ENCODE measurements around the gene NUP153. TPM values are rescaled to one million over a fixed set of nuclear protein-coding genes. Genes with fewer than 3 reads are reported as not detected.

Gene NUP153
- polyA plus RNA-seq, 1 donor from 2014 or later = 20.6 TPM

DNA sequence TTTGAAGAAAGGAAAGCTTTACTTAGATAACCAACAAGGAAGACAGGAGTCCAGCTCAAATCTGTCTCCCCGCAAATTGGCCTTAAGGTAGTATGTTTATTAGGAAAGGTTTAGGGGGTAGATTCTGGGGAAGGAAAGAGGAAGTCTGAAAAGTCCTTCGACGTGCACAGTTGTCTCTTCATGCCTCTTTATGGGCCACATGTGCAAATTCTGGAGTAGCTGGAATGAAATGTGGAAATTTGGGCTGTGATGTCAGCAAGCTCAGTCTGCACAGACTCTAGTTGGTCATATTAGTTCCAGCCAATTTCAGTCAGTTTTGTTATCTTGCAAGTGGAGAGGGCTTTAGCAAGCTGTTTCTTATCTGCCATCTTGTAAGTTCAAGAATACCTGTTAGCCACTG, 50.1 kb downstream of the NUP153 start:
- Histone ChIP-seq H3F3A (ENCODE audit: insufficient read depth, low read length, poor library complexity, severe bottlenecking) (no peaks in the 10 kb centered on the region), H3K27me3 (ENCODE audit: insufficient read depth, low read depth, low read length) (no peaks in the 10 kb centered on the region), H2AFZ (ENCODE audit: low read depth, low read length) (no peak overlapping the region), H3K27ac (ENCODE audit: low read length) (no peak overlapping the region), H4K20me1 (ENCODE audit: insufficient read depth) (no peaks in the 10 kb centered on the region), H3K4me2 (ENCODE audit: low read length) (no peak overlapping the region), H3K9me3 (ENCODE audit: low read length) (no peaks in the 10 kb centered on the region), H3K79me2 (replicated peaks; ENCODE audit: insufficient read depth, low read length) (no peaks in the 10 kb centered on the region), H3K9me2 (ENCODE audit: insufficient read depth, low read length) (no peaks in the 10 kb centered on the region), H3K9ac (ENCODE audit: low read length) (no peak overlapping the region), H3K4me3 (ENCODE audit: low read length) (no peak overlapping the region), H3K36me3 (ENCODE audit: insufficient read depth, low read length) (no peaks in the 10 kb centered on the region)
- TF ChIP-seq RAD21 (conservative IDR thresholded peaks at IDR 0.05) (no peak), CTCF (IDR thresholded peaks at IDR 0.05; ENCODE audit: poor library complexity, severe bottlenecking) (no peak), EP300 (conservative IDR thresholded peaks at IDR 0.05; ENCODE audit: poor library complexity, severe bottlenecking) (no peak)

GRCh38 chr6:17656092-17656491, 50.6 kb downstream of the NUP153 start:
- Histone ChIP-seq H3K36me3 (ENCODE audit: insufficient read depth, low read length) (no peaks in the 10 kb centered on the region), H3F3A (ENCODE audit: insufficient read depth, low read length, poor library complexity, severe bottlenecking) (no peaks in the 10 kb centered on the region), H3K79me2 (replicated peaks; ENCODE audit: insufficient read depth, low read length) (no peaks in the 10 kb centered on the region), H3K4me2 (ENCODE audit: low read length) (no peak overlapping the region), H4K20me1 (ENCODE audit: insufficient read depth) (no peaks in the 10 kb centered on the region), H3K27ac (ENCODE audit: low read length) (no peak overlapping the region), H3K9me2 (ENCODE audit: insufficient read depth, low read length) (no peaks in the 10 kb centered on the region), H3K9me3 (ENCODE audit: low read length) (no peaks in the 10 kb centered on the region), H3K27me3 (ENCODE audit: insufficient read depth, low read depth, low read length) (no peaks in the 10 kb centered on the region), H3K9ac (ENCODE audit: low read length) (no peak overlapping the region), H2AFZ (ENCODE audit: low read depth, low read length) (no peak overlapping the region), H3K4me3 (ENCODE audit: low read length) (no peak overlapping the region)
- TF ChIP-seq RAD21 (conservative IDR thresholded peaks at IDR 0.05) (no peak), CTCF (IDR thresholded peaks at IDR 0.05; ENCODE audit: poor library complexity, severe bottlenecking) (no peak), EP300 (conservative IDR thresholded peaks at IDR 0.05; ENCODE audit: poor library complexity, severe bottlenecking) (no peak), POLR2AphosphoS5 (IDR thresholded peaks at IDR 0.05) (no peak), MXI1 (conservative IDR thresholded peaks at IDR 0.05; ENCODE audit: poor library complexity, severe bottlenecking) (no peak)
- TF ChIP-seq, protein P1, sequence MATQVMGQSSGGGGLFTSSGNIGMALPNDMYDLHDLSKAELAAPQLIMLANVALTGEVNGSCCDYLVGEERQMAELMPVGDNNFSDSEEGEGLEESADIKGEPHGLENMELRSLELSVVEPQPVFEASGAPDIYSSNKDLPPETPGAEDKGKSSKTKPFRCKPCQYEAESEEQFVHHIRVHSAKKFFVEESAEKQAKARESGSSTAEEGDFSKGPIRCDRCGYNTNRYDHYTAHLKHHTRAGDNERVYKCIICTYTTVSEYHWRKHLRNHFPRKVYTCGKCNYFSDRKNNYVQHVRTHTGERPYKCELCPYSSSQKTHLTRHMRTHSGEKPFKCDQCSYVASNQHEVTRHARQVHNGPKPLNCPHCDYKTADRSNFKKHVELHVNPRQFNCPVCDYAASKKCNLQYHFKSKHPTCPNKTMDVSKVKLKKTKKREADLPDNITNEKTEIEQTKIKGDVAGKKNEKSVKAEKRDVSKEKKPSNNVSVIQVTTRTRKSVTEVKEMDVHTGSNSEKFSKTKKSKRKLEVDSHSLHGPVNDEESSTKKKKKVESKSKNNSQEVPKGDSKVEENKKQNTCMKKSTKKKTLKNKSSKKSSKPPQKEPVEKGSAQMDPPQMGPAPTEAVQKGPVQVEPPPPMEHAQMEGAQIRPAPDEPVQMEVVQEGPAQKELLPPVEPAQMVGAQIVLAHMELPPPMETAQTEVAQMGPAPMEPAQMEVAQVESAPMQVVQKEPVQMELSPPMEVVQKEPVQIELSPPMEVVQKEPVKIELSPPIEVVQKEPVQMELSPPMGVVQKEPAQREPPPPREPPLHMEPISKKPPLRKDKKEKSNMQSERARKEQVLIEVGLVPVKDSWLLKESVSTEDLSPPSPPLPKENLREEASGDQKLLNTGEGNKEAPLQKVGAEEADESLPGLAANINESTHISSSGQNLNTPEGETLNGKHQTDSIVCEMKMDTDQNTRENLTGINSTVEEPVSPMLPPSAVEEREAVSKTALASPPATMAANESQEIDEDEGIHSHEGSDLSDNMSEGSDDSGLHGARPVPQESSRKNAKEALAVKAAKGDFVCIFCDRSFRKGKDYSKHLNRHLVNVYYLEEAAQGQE (IDR thresholded peaks at IDR 0.05; ENCODE audit: borderline replicate concordance) = no peak

Data from neural cell (in vitro differentiated cells).